ENCODE measurements around the gene PCGF5.
A peak's percentile ranks its signal among the peaks of the same experiment; 100 is the strongest.
"Not testable (repeated sequence)": the region's sequence is repeated elsewhere in the genome, so short reads cannot be mapped to it uniquely, and the experiment has no call there.

PCGF5 gene

DNA sequence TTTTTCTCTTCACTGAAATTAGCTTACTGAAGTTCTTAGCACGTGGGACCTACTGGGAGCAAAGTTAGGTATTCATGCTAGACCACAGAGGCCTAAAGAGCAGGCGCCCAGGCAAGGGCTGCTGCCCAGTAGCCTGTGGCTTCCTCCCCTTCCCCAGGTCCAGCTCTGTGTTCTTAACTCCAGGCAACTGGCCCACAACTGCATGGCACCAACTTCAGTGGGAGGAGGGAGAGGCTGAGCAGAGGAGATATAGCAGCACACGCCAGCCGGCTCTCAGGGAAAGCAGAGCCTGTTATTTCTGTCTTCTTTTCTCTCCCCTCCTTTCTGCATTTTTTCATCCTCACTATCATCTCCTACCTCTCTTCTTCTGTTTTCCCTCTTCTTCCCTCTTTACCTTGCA, 67.4 kb downstream of the PCGF5 start:
- DNase-seq = no peak

DNA sequence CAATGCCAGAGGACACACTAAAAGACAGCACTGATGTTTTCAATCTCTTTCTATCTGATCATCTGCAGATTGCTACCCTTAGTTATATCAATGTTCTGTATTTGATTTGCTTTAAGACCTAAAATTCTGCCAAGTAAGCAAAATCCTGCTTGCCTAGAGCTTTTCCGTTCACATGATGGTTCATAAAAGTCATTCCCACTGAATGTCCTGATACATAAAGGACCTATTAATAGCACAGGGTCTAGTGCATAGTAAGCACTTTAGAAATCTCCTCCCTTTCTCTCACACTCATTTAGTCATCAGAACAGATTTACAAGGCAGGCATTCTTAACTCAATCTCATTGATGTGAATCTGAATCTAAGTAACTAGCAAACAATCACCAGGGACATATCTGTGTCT, 68.8 kb downstream of the PCGF5 start:
- no peak for DNase-seq

DNA sequence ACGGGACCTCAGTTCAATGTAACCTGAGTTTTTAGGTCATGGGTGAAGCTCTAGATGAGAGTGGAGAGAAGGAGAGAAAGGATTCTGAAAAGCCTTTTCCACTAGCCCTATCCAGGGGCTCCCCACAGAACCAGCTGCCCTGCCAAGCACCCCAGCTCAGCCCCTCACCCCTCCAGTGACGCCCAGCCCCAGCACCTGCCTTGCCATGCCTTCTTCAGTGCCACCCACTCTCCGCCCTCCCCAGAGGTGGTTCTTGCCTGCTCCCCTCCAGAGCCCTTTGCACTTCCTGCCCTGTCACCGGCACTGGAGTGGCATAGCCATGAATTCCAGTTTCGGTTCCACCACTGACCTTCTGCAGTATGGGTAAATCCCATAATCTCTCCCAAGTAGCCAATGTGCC, 70.1 kb downstream of the PCGF5 start:
- no peak for DNase-seq

DNA sequence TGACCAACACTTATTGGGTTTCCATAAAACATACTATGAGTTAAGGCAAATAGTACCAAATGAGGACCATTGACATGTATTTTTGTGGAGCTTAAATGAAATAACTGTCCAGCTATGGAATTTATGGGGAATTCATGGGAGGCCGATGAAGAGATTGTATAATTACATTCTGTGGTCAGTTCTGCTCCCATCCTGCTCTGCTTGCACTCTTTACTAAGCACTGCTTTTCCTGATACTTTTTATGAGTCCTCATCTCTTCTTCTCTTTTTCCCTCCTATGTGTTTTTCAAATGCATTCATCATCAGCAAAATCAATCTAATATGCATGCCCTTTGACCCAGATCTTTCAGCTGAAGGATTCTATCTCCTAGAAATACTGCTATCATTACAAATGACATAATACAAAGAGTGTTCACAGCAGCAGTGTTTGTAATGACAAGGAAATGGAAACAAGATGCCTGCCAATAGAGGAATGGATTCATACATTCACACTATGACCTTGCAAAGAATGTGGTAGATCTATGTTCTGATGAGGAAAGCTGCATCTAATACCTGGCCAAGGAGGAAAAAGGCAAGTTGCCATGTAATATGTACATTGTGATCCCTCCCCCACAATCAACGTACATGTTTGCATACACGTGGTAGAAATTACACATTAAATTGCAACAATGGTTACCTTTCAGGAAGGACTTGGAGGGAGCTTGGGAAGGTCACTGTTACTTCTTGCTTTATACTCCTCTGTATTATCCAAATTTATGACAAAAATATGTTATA, 73.9 kb downstream of the PCGF5 start:
- no peak for DNase-seq

DNA sequence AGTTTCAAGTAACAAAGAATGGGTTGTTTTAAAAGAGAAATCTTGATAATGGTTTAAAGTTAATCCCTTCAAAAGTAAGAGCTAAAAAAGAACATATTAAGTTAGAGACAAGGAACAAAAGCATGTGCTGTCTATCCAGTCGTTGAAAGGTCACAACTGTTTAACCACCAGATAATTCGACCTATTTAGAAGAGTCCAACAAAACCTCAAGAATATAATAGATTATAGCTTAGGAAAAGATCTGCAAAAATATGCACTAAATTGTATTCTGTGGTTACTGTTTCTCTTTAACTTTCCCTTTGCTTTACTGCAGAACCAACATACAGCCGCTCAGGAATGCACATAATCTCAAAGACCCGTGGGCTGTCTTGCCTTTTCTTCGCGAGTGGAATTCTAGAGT, 74.9 kb downstream of the PCGF5 start:
- no peak for DNase-seq

DNA sequence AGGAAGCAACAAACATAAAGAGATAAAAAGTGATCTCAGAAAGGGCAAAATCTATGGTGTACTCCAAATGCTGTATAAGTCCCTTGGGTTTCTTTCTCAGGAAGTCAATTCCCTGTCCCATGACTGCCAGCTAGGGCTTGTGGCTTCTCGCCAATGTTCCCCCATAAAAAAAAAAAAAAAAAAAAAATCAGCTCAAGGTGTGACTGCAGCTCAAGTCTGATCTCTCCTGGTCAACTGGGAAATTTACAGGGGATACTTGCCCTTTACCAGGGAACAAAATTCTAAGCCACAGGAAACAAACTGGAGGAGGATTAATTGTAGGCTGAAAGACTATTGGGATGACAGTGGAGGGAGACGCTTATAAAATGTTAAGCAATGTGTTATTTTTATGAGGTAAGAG, 76.0 kb downstream of the PCGF5 start:
- no peak for DNase-seq

DNA sequence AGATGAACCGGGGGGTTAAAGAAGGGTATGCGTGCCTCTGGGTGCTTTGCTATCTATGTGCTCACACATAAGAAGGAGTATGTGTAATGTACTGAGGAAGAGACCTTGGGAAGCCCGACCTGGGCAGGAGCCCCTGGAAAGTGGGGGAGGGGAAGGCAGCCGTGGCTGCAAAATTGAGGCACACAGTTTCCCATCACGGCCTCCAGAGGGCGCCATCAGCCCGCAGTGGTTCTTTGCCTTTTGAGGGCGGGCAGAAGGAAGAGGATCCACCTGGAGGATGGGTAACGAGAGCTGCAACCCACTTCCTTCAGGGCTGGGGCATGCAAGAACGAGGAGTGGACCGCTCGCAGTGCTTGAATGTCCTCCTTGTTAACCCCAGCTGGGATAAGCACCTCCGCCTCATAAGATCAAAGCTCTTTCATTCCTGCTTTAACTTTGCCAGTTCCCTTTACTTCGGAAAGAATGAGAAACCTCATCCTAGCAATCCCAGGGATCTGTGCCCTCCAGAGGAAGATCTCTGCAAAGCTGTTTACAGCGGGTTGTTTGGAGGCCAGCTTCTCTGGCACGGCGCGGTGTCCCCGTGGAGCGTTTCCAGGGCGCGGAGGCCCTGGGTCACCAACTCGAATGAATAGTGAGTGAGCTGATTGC, 77.9 kb downstream of the PCGF5 start:
- peak; percentile 87 for DNase-seq

DNA sequence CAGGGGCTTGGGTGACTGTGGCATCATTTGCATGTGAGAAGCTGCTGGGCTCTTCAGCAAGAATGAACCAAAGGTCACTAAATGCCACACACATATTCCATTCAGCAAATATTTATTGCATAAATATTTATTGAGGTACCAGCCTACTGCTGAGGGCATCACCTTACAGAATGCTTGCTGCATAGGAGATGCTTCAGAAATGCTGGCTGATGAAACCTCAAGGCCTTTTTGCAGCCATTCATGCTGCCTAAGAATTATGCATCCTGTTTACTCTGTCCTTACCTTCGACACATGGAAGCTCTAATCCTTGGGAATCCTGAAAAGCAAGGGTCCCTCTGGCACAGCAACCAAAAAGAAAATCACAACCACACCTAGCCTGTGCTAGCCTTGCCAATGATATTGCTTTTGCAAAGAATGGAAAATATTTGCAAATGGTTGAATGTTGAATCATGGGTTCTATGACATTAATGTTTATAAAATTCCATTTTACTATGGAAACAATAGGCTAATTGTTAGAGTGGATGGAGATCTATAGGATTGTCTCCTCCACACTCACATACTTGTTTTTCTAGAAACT, 79.6 kb downstream of the PCGF5 start:
- DNase-seq = no peak

DNA sequence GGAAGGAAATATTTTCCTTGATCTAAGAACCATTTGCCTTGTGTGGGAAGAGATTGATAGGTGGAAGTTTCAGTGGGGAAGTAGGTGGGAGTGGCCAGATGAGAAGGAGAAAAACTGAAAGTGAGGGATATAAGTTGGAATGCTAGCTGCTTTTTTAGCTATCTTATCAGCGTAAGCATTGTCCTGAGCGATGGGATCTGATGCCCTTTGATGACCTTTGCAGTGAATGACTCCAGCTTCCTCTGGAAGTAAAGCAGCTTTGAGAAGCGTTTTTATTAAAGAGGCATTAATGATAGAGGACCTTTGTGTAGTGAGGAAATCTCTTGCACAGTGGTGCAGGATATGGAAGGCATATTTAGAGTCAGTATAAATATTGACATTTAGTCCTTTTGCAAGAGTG, 82.5 kb downstream of the PCGF5 start:
- not testable (repeated sequence) for DNase-seq

DNA sequence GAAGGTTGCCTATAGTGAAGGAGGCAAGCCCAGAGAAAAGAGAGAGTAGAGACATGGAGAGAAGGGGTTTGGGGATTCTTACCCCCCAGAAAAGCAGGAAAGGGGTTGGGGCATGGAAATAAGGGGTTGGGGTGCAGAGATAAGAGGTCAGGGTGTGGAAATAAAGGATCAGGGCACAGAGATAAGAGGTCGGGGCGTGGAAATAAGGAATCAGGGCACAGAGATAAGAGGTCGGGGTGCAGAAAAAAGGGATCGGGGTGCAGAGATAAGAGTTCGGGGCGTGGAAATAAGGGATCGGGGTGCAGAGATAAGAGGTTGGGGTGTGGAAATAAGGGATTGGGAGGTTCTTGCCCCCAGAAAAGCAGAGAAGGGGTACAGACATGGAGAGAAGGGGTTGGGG, 85.5 kb downstream of the PCGF5 start:
- not testable (repeated sequence) for DNase-seq

DNA sequence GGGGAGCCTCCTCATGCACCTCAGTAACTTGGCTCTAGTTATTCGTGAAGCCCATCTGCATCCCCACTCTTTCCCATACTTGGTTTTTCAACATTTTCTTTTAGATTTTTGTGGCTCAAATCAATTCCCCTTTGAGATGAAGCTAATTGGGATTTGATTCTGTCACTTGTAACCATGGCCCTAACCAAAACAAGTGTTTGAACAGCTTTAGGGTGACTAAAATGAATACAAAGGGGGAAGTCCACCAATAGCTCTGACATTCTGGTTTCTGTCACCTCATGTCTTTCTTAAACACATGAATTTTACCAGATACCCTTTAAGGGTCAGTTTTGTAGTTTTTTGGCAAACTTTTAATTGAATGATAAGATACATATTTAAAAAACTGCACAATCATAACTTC, 87.0 kb downstream of the PCGF5 start:
- no peak for DNase-seq

DNA sequence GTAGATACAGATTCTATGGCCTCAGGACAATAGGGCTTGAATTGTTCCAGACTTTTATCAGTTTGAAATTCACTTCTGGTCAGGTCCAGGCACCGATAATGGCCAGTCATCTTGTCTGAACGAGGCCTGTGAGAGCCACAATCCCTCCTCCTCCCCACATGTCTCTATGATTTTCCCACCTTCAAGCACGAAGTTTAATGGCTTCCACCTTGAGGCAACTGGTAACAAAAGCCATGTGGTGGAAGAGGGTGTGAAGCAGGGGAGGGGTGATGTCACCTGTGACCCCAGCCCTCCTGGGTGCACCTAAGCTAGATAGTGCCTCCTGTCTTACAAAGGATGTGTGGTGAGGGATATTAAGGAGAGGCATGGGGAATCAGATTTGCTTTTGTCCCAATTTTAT, 89.2 kb downstream of the PCGF5 start:
- no peak for DNase-seq

DNA sequence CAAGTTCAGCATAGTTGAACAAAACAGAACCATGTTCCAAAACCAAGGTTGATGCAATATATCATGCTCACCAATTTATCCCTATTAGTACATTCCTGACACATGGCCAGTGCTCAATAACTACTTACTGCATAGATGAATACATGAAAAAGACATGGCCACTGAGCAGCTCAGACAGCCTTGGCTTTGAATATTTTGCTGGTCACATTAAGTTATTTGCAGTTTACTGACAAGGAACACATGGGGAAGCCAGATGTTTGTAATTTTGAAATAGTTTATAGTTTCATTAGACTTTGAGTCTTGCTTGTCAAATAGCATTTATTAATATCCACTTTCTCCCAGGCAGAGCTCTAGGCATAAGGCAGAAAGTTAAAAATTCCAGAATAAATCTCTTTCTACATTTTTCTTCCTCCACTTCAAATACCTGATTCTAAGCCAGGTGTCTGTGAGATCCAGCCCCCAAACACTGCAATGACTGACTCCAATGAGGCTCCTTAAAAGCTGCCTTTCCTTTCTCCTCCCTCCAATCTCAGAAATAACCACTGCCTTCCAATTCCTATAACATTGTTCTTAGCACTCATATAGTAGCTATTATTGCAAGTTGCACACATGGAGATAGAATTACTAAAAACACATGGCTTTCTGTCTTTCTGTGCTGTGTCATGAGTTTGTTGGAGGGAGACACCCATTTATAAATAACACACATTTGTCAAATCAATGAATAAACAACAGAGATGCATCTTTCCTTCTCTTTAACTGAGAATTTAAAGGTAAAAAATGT, 91.3 kb downstream of the PCGF5 start:
- no peak for DNase-seq

DNA sequence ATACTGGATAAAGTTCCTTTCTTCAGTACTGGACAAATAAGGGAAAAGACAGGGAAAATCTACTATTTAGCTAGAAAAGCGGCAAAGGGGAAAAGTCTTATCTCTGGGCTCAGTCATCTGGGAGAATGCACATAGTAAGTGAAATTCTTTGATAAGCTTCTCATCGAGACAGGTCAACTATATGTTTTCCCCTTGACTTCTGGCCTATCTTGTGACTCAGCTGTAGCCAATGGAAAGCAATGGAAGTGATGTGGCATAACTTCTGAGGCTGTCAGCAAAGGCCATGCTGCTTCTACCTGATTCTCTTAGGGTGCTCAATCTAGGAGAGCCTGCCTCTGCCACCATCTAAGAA, 91.9 kb downstream of the PCGF5 start:
- no peak for DNase-seq

DNA sequence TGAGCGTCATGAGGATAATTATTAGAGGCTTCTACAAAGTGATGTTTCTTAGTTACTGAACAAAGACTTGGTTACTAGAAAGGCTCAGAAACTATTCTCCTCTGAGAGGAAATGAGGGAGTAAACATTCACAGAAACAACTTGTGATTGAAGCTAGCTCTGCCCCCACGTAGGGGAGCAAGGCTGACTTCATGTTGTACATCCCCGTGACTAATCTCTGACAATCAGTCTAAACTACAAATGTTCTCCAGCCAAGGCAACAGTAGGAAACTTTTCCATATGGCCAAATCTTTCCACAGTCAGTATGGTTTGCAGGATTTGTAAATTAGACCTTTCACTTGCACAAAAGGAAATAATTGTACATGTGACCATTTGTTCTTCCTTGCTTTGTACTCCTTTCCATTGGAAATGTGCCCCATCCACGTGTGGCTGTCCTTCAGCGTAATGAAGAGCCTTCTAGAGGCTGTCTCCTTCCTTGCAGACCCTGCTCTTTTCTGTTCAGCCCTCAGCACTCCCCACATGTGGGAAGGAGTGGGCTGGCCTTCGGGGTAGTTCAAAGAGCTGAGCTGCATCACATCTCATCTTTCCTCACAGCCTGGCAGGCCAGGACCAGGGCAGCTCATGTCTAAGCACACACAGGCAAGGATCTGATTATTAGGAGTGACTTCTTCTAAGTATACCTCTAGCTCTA, 93.5 kb downstream of the PCGF5 start:
- no peak for DNase-seq

DNA sequence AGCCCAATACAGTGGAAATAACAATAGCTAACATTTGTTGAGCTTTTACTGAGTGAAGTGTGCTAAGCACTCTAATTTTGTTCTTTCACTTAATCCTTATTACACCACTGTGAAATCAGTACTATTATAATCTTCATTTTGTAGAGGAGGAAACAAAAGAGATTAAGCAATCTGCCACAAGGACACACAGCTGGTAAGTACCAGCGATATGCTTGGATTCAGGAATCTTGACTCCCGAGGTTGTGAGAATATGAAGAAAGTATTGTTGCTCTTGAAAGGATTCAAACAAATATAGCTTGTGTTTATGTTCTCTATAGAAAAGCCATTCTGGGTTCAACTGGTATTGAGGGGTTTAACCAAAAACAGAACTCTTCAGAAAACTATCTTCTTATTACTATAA, 96.0 kb downstream of the PCGF5 start:
- no peak for DNase-seq

DNA sequence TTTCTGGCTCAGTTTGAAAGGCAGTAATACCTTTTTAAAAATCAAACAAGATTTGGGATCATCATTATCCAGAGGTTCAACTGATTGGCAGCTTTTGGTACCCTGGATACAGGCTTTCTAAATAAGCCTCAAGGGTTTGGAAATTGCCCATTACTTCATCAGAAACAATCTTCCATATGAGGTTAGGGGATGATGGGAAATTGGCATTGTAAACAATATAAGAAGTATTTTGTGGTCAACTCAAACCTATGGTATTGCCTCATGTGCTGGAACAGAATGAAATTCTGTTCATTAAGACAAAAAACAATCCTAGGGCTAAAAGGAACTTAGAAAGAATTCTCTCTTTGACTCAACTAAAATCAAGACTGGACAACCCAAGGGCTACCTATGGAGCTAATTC, 97.1 kb downstream of the PCGF5 start:
- DNase-seq = no peak

DNA sequence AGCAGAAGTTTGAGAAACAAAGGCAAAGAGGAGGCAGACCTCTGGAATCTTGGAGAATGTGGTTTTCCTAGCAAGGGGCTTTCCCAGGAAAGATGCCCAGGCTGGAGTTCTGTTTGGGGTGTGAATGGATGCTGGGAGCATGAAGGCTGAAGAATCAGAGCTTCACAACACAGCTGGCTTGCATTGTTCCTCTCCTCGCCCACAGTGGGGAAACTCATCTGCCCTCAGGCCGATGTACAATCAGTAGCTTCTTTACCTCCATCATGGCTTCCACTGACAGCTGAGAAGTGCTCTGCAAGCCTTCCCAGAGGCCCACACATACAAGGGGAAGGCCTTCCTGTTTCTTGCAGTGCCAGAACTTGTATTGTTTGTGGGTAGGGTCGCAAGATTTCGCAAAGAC, 98.9 kb downstream of the PCGF5 start:
- no peak for DNase-seq

DNA sequence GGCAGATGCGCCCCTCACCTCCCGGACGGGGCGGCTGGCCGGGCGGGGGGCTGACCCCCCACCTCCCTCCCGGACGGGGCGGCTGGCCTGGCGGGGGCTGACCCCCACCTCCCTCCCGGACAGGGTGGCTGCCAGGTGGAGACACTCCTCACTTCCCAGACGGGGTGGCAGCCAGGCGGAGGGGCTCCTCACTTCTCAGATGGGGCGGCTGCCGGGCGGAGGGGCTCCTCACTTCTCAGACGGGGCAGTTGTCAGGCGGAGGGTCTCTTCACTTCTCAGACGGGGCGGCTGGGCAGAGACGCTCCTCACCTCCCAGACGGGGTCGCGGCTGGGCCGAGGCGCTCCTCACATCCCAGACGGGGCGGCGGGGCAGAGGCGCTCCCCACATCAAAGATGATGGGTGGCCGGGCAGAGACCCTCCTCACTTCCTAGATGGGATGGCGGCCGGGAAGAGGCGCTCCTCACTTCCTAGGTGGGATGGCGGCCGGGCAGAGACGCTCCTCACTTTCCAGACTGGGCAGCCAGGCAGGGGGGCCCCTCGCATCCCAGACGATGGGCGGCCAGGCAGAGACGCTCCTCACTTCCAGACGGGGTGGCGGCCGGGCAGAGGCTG, 102.9 kb downstream of the PCGF5 start:
- DNase-seq = not testable (repeated sequence)

DNA sequence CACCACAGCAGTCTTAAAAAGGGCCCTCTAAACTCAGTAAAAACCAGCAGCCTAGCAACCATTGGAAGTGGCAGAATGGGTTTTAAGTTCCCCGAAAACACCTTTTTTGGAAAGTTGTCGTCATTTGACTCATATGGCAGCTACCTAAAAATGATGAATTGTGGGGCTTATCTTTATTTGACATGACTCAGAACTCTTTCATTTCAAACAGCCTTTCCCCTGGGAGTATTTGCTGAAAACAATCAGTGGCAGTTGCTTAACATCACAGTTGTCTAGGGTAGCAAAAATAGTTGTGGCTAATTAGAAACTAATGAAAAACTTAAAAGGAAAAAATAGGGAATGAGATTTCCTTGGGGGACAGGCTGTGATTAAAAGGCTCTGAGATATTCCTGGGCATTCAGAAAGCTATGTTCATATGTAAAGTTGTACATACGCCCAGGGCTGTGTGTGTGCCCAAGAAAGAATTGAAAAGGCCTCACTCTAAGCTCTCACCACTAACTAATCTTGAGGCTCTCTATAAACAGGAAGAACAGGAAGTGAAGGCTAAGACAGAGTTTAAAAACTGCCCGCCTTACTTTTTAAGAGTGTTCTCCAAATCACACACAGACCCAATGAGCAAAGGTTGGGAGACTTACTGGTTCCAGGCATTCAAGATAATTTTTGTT, 108.0 kb downstream of the PCGF5 start:
- DNase-seq = no peak

Data from DMS153 (cell line).